ENCODE measurements around the gene WDR89.

DNA sequence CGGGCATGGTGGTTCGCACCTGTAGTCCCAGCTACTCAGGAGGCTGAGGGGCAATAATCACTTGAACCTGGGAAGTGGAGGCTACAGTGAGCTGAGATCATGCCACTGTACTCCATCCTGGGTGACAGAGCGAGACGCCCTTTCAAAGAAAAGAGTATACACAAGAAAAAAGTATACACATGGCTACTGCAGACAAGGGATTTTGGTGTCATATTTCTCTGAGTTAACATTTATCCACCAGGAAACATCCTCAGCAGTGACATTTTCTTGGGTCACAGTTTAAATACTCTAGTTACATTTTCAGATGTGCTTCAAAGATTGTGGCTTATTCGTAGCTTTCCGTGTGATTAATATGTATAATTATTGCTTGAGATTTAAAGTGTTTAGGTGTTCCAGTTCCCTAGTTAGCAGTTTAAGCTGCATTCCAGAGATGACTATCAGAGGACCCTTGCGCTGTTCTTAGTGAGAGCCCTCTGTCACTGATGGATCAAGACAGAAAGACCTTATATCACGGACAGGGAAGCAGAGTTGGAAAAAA lies 93.8 kb downstream of the WDR89 start:
- no peak for TF ChIP-seq POLR2A (IDR thresholded peaks at IDR 0.05)
- TF ChIP-seq, protein P1, sequence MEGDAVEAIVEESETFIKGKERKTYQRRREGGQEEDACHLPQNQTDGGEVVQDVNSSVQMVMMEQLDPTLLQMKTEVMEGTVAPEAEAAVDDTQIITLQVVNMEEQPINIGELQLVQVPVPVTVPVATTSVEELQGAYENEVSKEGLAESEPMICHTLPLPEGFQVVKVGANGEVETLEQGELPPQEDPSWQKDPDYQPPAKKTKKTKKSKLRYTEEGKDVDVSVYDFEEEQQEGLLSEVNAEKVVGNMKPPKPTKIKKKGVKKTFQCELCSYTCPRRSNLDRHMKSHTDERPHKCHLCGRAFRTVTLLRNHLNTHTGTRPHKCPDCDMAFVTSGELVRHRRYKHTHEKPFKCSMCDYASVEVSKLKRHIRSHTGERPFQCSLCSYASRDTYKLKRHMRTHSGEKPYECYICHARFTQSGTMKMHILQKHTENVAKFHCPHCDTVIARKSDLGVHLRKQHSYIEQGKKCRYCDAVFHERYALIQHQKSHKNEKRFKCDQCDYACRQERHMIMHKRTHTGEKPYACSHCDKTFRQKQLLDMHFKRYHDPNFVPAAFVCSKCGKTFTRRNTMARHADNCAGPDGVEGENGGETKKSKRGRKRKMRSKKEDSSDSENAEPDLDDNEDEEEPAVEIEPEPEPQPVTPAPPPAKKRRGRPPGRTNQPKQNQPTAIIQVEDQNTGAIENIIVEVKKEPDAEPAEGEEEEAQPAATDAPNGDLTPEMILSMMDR (IDR thresholded peaks at IDR 0.05) = no peak
